IMR-90 (cell line): ENCODE data around the gene PCBP1.

Source experiments
- CTCF ChIP-seq: conservative IDR thresholded peaks from 2 replicates; pipeline ENCODE4 v1.5.1; 2012; ENCODE audit warnings: mild to moderate bottlenecking, low read depth, low read length, improper control_type of control experiment
- MAZ ChIP-seq: IDR thresholded peaks from 2 replicates; pipeline ENCODE4 v1.6.1; 2012; ENCODE audit warnings: low read depth, mild to moderate bottlenecking, low read length, improper control_type of control experiment, moderate library complexity, borderline replicate concordance
- MXI1 ChIP-seq: IDR thresholded peaks from 2 replicates; pipeline ENCODE4 v1.6.1; 2012; ENCODE audit warnings: low read depth, mild to moderate bottlenecking, low read length, moderate library complexity, borderline replicate concordance
- POLR2A ChIP-seq: IDR thresholded peaks from 2 replicates; pipeline ENCODE4 v1.6.1; 2012; ENCODE audit warnings: mild to moderate bottlenecking, low read depth, low read length

- TF ChIP-seq MAZ (no peak), MXI1 (no peak), POLR2A (no peak), CTCF (no peak)
Measured at GRCh38 chr2:70104231-70105111, 17.2 kb downstream of the PCBP1 start.
